HG03442 (cell line): ENCODE results near the gene QSOX2.
"Not testable (repeated sequence)": the region's sequence is repeated elsewhere in the genome, so short reads cannot be mapped to it uniquely, and the experiment has no call there.

Source experiments
- ATAC-seq: cut with Tn5 transposase; IDR thresholded peaks from one replicate; pipeline ENCODE4 v1.9.1; 2021; ENCODE audit warnings: mild to moderate bottlenecking, moderate library complexity; ENCODE audit not compliant: unreplicated experiment

QSOX2 gene

GRCh38 chr9:136282272-136282861, 36.8 kb upstream of the QSOX2 start:
- ATAC-seq, result no peak

- ATAC-seq, result no peak
Measured at GRCh38 chr9:136281421-136282271, 36.0 kb upstream of the QSOX2 start.

- ATAC-seq, result no peak
Measured at GRCh38 chr9:136280535-136281315, 35.1 kb upstream of the QSOX2 start.

GRCh38 chr9:136279471-136279870, 33.9 kb upstream of the QSOX2 start:
- no peak for ATAC-seq

- ATAC-seq, result no peak
Measured at GRCh38 chr9:136278894-136279293, 33.3 kb upstream of the QSOX2 start.

GRCh38 chr9:136278221-136278620, 32.6 kb upstream of the QSOX2 start:
- no peak for ATAC-seq

- no peak for ATAC-seq
Measured at GRCh38 chr9:136277746-136278145, 32.1 kb upstream of the QSOX2 start.

GRCh38 chr9:136276716-136277115, 31.1 kb upstream of the QSOX2 start:
- ATAC-seq, result no peak

GRCh38 chr9:136275655-136276429, 30.2 kb upstream of the QSOX2 start:
- ATAC-seq, result no peak

GRCh38 chr9:136274786-136275654, 29.4 kb upstream of the QSOX2 start:
- ATAC-seq, result no peak

- ATAC-seq, result no peak
Measured at GRCh38 chr9:136273921-136274785, 28.5 kb upstream of the QSOX2 start.

GRCh38 chr9:136273244-136273865, 27.7 kb upstream of the QSOX2 start:
- ATAC-seq, result no peak

- no peak for ATAC-seq
Measured at GRCh38 chr9:136270173-136270705, 24.6 kb upstream of the QSOX2 start.

- no peak for ATAC-seq
Measured at GRCh38 chr9:136268735-136269134, 23.1 kb upstream of the QSOX2 start.

GRCh38 chr9:136268318-136268717, 22.7 kb upstream of the QSOX2 start:
- ATAC-seq, result no peak

GRCh38 chr9:136267261-136268111, 21.9 kb upstream of the QSOX2 start:
- ATAC-seq, result peak; percentile 80

GRCh38 chr9:136266641-136267040, 21.0 kb upstream of the QSOX2 start:
- not testable (repeated sequence) for ATAC-seq
